Uterus (tissue), 2 donors: ENCODE results near the gene MAN2A1.

Experiments
- POLR2A ChIP-seq, 2 donors: fragments of 450-650 bp; IDR thresholded peaks; one replicate each; pipeline ENCODE4 v1.6.1; 2016; ENCODE audit warnings: antibody characterized with exemption in 2 of 2, mild to moderate bottlenecking in 1 of 2, moderate library complexity in 1 of 2
- TF ChIP-seq, protein P1 (sequence below), 4 experiments: fragments of 200-600 bp in 2 of 4; fragments of 450-650 bp in 2 of 4; sonication (generic) in 2 of 4; IDR thresholded peaks; one replicate each; pipeline ENCODE4 v1.5.1; 2016 to 2019; ENCODE audit warnings: antibody characterized with exemption in 4 of 4, mild to moderate bottlenecking in 2 of 4, moderate library complexity in 1 of 4

DNA sequence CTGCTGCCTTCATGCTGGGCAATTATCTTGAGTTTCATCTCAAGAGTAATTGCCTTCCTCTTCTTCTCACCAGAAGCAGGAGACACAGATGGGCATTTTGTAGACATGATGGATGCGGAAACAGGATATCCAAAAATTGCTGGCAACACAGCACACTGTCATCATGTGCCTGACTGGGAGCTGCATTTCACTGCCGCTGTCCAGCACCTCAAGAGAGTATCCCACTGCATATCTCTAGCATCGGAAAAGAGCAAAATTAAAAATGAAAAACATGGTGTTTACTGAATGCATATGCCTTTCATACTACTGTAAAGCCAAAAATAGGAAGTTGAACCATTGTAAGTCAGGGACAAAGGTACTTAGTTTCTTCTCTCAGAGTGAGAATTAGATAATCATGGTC lies 210.7 kb downstream of the MAN2A1 start:
- TF ChIP-seq, protein P1, sequence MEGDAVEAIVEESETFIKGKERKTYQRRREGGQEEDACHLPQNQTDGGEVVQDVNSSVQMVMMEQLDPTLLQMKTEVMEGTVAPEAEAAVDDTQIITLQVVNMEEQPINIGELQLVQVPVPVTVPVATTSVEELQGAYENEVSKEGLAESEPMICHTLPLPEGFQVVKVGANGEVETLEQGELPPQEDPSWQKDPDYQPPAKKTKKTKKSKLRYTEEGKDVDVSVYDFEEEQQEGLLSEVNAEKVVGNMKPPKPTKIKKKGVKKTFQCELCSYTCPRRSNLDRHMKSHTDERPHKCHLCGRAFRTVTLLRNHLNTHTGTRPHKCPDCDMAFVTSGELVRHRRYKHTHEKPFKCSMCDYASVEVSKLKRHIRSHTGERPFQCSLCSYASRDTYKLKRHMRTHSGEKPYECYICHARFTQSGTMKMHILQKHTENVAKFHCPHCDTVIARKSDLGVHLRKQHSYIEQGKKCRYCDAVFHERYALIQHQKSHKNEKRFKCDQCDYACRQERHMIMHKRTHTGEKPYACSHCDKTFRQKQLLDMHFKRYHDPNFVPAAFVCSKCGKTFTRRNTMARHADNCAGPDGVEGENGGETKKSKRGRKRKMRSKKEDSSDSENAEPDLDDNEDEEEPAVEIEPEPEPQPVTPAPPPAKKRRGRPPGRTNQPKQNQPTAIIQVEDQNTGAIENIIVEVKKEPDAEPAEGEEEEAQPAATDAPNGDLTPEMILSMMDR (IDR thresholded peaks at IDR 0.05), result no peak
- TF ChIP-seq POLR2A (IDR thresholded peaks at IDR 0.05), result no peak
